ENCODE measurements around the gene RNF168.

DNA sequence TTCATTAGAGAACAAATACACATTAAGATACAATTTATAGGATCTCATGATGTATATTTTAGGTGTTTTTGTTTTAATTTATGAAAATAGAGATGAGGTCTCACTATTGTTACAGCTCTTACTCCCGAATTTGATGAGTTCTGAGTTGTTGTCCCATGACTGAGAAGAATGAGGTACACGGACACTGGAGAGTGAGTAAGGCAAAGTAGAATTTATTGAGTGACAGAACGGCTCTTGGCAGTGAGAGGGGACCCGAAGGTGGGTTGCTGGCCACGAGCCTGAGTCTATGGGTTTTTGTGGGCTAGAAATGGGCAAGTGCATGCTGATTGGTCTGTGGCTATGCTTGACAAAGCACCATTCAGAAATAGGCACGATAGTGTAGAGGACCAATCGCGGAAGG, 3.1 kb upstream of the RNF168 start:
- no peak for TF ChIP-seq EZH2 (IDR thresholded peaks at IDR 0.05; ENCODE audit: insufficient read depth, poor library complexity, severe bottlenecking)
- TF ChIP-seq EZH2phosphoT487 (IDR thresholded peaks at IDR 0.05; ENCODE audit: insufficient read depth, low read depth), result no peak
